HG03139 (cell line): ENCODE data around the gene PPP1R9A.

ENCODE experiments used
- ATAC-seq: cut with Tn5 transposase; IDR thresholded peaks from one replicate; pipeline ENCODE4 v1.9.1; 2021; ENCODE audit not compliant: unreplicated experiment

The PPP1R9A gene

DNA sequence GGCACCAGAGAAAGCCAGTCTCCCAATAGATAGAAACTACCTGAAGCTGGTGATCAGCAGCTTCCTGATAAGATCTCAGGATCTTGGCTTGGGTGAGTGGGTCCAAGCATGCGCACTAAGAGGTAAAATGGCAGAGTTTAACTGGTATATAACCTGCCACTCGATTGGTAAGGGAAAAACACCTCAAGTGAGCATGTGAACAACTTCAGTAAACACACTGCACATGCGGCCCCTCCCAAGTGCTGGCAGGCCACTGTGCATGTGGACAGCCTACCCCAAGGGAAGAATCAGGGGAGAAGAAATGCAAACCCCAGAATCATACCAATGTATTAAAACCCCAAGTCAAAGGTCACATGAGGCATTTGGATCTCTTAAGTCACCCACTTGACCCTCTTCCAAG lies 434.6 kb downstream of the PPP1R9A start:
- no peak for ATAC-seq

DNA sequence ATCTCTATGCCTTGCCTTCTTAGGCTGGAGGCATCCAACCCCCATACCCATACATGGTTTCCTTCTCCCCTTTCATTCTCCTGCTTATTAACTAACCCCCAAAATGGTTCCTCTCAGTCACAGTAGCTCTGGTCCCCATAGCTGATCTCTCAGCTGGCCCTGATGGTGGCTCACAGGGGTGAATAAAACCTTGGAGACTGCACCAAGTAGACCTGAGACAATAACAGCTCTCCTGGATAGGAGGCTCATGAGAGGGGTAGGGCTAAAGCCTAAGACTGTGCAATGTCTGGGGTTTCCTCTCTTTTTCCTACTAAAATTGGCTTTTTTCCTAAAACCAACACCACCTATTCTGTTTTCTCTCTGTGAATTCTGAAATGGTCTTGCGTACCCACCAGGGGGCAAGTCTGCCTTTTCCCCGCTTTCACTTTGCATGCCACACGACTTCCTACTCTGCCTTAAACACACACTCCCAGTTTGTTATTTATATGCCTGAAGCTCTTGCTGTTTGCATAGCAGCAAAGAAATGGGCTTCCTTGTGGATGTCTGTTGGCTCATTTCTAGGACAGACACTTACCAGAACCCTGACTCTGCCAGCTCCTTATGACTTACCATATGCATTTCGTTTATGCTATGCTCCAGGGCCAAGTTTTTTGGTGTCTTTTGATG lies 435.4 kb downstream of the PPP1R9A start:
- ATAC-seq, result no peak
